Fibroblast of lung (primary cell): ENCODE data around the gene POTEH. TPM values are rescaled to one million over a fixed set of nuclear protein-coding genes. Genes with fewer than 3 reads are reported as not detected.
"Not testable (repeated sequence)": the region's sequence is repeated elsewhere in the genome, so short reads cannot be mapped to it uniquely, and the experiment has no call there.

Experiments
- DNase-seq, 2 donors: peaks; one replicate each; pipeline versions ENCODE4 v3.0.0 to v3.0.0-alpha.2; 2010; ENCODE audit warnings: low read depth in 2 of 2
- H2AFZ ChIP-seq: 2 replicates; pipeline ENCODE4 v1.5.1; 2012; ENCODE audit warnings: low read length, control low read depth, inconsistent platforms
- H3K27ac ChIP-seq: 2 replicates; pipeline ENCODE4 v1.5.1; 2011; ENCODE audit warnings: low read length, control low read depth; ENCODE audit not compliant: insufficient read depth
- H3K27me3 ChIP-seq: 2 replicates; pipeline ENCODE4 v1.5.1; 2011; ENCODE audit warnings: mild to moderate bottlenecking, low read length; ENCODE audit not compliant: control insufficient read depth, insufficient read depth
- H3K36me3 ChIP-seq: 2 replicates; pipeline ENCODE4 v1.5.1; 2011; ENCODE audit warnings: low read length; ENCODE audit not compliant: control insufficient read depth, insufficient read depth
- H3K4me1 ChIP-seq: 2 replicates; pipeline ENCODE4 v1.5.1; 2011; ENCODE audit warnings: low read length; ENCODE audit not compliant: control insufficient read depth, insufficient read depth; ENCODE audit errors: extremely low read depth
- H3K4me2 ChIP-seq: 2 replicates; pipeline ENCODE4 v1.5.1; 2011; ENCODE audit warnings: low read length, control low read depth; ENCODE audit not compliant: insufficient read depth; ENCODE audit errors: extremely low read depth
- H3K4me3 ChIP-seq, 4 experiments: fragments of 200-600 bp in 1 of 4; sonication (generic) in 1 of 4; replicated peaks in 1 of 4; 2 replicates each; pipeline ENCODE4 v1.5.1; 2011 to 2016; ENCODE audit warnings: low read length in 4 of 4, low read depth in 3 of 4, mild to moderate bottlenecking in 3 of 4, control low read depth in 2 of 4, inconsistent platforms in 1 of 4, mixed read lengths in 1 of 4; ENCODE audit not compliant: insufficient read depth in 1 of 4; ENCODE audit errors: control extremely low read depth in 1 of 4
- H3K79me2 ChIP-seq: 2 replicates; pipeline ENCODE4 v1.5.1; 2012; ENCODE audit warnings: mild to moderate bottlenecking, low read length, inconsistent platforms; ENCODE audit not compliant: control insufficient read depth, insufficient read depth
- H3K9ac ChIP-seq: 2 replicates; pipeline ENCODE4 v1.5.1; 2011; ENCODE audit warnings: mild to moderate bottlenecking, low read length, control low read depth; ENCODE audit not compliant: insufficient read depth
- H3K9me3 ChIP-seq: 2 replicates; pipeline ENCODE4 v1.5.1; 2012; ENCODE audit warnings: low read depth, low read length; ENCODE audit not compliant: control insufficient read depth, insufficient read depth
- H4K20me1 ChIP-seq: 2 replicates; pipeline ENCODE4 v1.5.1; 2011; ENCODE audit warnings: low read length; ENCODE audit not compliant: control insufficient read depth, insufficient read depth; ENCODE audit errors: extremely low read depth
- polyA plus RNA-seq, 2 donors: library from polyadenylated mRNA; depleted of rRNA in 1 of 2; stranded (reverse) in 1 of 2; unstranded in 1 of 2; fragments of >200 nt; gene quantifications; 2 replicates each; pipeline ENCODE4 v1.2.1, GENCODE V29; 2011 to 2012; ENCODE audit warnings: missing spikeins in 1 of 2
- total RNA-seq: library from RNA; depleted of rRNA; stranded (reverse); fragments of >200 nt; gene quantifications from 2 replicates; pipeline ENCODE4 v1.2.1, GENCODE V29; 2014

POTEH gene
- total and polyA plus RNA-seq, 2 donors (not counting 1 experiment from before 2014, with no cell fraction given), result not detected

DNA sequence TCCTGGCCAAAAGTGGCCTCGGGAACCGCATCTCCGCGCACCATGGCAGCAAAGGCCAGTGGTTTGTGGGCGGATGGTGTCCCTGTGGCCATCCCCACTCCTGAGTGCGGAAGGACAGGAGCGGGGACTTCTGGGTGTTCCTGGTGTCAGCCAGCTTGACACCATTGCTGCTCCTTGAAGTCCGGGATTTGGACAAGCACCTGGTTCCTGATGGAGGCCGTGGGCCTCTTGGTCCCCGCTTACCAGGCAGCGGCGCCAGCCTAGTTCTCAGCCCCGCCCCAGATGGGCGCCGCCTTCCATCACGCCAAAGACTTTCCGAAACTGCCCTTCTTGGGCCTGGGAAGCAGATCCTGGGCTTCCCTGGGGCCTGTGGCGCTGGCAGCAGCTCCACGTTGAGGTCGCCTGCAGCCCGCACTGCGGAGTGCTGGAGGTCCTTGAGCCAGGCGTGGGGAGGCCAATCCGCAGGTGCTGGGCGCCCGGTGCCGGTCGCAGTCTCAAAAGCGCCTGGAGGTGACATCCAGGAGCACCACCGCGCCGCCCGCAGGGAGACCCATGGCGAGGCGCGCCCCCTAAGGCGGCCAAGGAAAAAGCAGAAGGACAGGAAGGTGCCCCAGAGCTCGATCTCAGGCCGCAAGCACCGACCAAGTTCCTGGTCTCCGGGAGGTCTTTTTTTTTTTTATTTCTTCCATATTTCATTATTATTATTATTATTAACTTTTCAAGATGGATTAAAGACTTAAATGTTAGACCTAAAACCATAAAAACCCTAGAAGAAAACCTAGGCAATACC, 59.5 kb downstream of the POTEH start:
- not testable (repeated sequence) for DNase-seq, H3K27ac ChIP-seq, H4K20me1 ChIP-seq, H3K27me3 ChIP-seq, H3K4me1 ChIP-seq, H3K9ac ChIP-seq, H3K4me2 ChIP-seq, H3K36me3 ChIP-seq, H3K79me2 ChIP-seq, H2AFZ ChIP-seq, H3K4me3 ChIP-seq, H3K9me3 ChIP-seq

DNA sequence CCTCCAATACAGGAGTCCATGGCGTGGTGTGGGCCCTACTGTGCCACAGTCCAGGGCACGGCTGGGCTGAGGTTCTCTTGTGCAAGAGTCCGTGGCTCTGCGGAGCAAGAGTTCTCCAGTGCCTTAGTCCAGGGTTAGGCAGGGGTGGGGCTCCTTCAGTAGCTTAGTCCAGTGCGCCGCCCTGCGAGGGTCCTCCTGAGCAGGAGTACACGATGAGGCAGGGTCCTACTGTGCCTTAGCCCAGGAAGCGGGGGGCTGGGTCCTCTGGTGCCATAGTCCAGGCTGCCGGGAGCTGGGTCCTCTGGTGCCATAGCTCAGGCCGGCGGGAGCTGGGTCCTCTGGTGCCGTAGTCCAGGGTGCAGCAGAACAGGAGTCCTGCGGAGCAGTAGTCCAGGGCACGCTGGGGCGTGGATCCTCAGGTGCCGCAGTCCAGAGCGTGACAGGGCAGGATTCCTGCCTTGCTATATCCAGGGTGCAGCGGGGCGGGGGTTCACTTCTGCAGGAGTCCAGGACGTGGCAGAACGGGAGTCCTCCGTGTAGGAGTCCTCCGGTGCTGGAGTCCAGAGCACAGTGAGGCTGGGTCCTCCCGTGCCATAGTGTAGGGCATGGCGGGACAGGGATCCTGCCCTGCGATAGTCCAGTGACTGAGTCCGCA, 69.7 kb downstream of the POTEH start:
- not testable (repeated sequence) for H3K27me3 ChIP-seq, H3K9ac ChIP-seq, H3K4me2 ChIP-seq, H2AFZ ChIP-seq, H3K9me3 ChIP-seq, H3K79me2 ChIP-seq, H3K4me1 ChIP-seq, H3K27ac ChIP-seq, DNase-seq, H4K20me1 ChIP-seq, H3K36me3 ChIP-seq, H3K4me3 ChIP-seq

DNA sequence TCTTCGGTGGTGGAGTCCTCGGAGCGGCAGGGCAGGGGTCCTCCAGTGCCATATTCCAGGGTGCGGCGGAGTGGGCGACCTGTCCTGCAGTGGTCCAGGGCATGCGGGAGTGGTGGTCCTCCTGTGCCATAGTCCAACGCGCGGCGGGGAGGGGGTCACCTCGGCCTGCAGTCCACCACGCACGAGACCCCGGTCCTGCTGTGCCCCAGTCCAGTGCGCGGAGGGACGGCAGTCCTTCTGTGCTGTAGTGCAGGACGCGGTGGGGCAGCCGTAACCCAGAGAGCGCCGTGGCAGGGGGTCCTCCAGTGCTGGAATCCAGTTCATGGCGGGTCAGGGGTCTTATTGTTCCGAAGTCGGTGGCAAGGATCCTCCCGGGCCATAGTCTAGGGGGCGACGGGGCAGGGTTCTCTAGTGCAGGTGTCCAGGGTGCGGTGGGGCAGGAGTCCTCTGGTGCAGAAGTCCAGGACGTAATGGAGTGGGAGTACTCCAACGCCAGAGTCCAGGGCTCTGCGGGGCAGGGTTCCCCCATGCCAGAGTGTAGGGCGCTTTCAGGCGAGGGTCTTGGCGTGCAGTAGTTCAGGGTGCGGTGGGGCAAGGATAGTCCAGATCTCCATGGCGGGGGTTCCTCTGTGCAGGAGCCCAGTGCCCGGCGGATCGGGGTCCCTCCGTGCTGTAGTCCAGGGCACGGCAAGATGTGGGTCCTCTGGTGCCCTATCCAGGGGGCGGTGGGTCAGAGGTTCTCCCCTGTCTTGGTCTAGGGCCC, 70.7 kb downstream of the POTEH start:
- not testable (repeated sequence) for DNase-seq, H3K27me3 ChIP-seq, H4K20me1 ChIP-seq, H3K9me3 ChIP-seq, H3K79me2 ChIP-seq, H3K27ac ChIP-seq, H3K4me2 ChIP-seq, H3K9ac ChIP-seq, H3K36me3 ChIP-seq, H3K4me3 ChIP-seq, H2AFZ ChIP-seq, H3K4me1 ChIP-seq

DNA sequence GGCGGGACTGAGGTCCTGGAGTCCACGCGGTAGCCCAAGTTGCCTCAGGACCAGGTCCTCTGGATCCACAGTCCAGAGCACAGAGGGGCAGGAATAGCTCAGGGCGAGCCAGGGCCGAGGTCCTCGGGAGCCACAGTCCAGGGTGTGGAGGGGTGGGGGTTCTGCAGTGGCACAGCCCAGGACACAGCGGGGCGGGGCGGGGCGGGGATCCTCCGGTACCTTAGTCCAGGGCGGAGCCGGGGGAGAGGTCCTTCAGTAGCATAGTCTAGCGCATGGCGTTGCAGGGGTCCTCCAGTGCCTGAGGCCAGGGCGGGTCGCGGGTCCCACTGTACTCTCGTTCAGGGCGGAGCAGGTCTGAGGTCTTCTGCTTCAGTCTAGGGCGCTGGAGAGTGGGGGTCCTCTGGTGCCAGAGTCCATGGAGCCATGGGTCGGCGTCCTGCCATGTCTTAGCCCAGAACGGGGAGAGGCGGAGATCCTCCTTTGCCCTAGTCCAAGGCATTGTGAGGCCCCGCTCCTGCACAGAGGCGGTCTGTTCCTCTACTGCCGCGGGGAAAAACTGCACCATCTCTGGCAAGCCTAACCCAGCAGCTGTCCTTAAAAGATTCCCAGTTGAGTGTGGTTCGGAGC, 71.4 kb downstream of the POTEH start:
- H3K4me3 ChIP-seq, H3K9ac ChIP-seq, H3K27me3 ChIP-seq, H3K9me3 ChIP-seq, H2AFZ ChIP-seq, H3K79me2 ChIP-seq, H3K4me1 ChIP-seq, H3K36me3 ChIP-seq, H4K20me1 ChIP-seq, DNase-seq, H3K27ac ChIP-seq, H3K4me2 ChIP-seq: not testable (repeated sequence)

DNA sequence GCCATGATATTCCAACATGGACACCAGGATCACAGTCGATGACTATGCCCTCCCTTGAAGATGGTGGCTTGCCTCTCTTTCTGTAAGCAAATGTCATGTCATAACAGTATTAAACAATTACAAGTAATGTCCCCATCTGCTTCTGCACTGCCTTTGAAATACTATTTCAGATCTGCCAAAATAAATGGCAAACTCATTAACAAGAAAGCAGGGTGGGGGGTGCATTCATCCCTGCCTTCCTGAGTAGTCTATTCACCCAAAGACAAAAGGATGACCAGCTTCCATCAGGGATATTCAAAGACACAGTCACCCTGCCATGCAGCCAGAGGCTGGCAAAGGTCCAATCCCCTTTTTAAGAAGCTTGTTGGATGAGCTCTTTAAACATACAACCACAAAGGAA, 73.7 kb downstream of the POTEH start:
- not testable (repeated sequence) for H3K27ac ChIP-seq, H2AFZ ChIP-seq, H3K79me2 ChIP-seq, H3K4me2 ChIP-seq, H3K4me1 ChIP-seq, H4K20me1 ChIP-seq, H3K4me3 ChIP-seq, H3K36me3 ChIP-seq, DNase-seq, H3K9me3 ChIP-seq, H3K27me3 ChIP-seq, H3K9ac ChIP-seq
